ENCODE data around the gene RAB8A. TPM values are rescaled to one million over a fixed set of nuclear protein-coding genes. Genes with fewer than 3 reads are reported as not detected.

The RAB8A gene
- total and polyA plus RNA-seq, 9 of the 15 experiments (the other 6 are each of a cell fraction or from before 2014, with no cell fraction given) = 11.2 to 102 (median 53.2) TPM

DNA sequence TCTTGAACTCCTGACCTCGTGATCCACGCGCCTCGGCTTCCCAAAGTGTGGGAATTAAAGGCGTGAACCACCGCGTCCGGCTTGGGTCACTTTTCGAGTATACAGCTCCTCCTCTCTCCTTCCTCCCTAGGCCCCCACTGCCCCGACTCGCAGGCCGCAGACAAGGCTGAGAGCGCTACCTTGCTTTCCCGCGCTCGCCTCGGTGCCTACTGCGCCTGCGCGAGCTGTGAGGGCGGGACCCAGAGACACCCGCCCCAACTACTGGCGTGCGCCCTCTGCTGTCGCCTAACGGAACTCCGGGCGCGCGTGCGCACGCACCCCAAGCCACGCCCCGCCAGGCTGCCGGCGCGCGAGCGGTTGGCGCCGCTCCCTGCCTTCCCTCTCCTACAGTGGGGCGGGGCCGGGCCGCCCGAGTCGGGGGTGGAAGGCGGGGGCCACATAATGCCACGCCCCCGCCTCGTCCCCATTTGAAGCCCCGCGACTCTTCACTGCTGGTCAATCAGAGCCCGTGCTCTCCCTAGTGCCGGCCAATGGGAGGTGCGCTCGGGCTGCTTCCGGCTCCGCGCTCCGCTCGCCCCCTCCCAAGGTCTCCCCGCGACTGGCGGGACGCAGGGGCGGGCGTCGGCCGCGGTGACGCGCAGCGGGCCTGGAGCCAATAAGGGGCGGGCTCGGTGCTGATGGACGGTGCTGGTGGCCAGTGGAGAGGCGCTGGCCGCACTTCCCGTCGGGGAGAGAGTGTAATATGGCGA, at the start of gene RAB8A (continued):
- no peak for TF ChIP-seq TSC22D4 (tag; IDR thresholded peaks at IDR 0.05)
- TF ChIP-seq JUN (IDR thresholded peaks at IDR 0.05; ENCODE audit: borderline replicate concordance, low read depth, low read length) = no peak; the same call in 1 of the 2 replicates
- no peak for TF ChIP-seq JUN (CRISPR knock-in tag; IDR thresholded peaks at IDR 0.05; ENCODE audit: borderline replicate concordance)
- TF ChIP-seq ESRRB (CRISPR knock-in tag; IDR thresholded peaks at IDR 0.05; ENCODE audit: borderline replicate concordance) = no peak
- TF ChIP-seq NUFIP1 (IDR thresholded peaks at IDR 0.05; ENCODE audit: partially characterized antibody) = no peak
- TF ChIP-seq, protein P1, sequence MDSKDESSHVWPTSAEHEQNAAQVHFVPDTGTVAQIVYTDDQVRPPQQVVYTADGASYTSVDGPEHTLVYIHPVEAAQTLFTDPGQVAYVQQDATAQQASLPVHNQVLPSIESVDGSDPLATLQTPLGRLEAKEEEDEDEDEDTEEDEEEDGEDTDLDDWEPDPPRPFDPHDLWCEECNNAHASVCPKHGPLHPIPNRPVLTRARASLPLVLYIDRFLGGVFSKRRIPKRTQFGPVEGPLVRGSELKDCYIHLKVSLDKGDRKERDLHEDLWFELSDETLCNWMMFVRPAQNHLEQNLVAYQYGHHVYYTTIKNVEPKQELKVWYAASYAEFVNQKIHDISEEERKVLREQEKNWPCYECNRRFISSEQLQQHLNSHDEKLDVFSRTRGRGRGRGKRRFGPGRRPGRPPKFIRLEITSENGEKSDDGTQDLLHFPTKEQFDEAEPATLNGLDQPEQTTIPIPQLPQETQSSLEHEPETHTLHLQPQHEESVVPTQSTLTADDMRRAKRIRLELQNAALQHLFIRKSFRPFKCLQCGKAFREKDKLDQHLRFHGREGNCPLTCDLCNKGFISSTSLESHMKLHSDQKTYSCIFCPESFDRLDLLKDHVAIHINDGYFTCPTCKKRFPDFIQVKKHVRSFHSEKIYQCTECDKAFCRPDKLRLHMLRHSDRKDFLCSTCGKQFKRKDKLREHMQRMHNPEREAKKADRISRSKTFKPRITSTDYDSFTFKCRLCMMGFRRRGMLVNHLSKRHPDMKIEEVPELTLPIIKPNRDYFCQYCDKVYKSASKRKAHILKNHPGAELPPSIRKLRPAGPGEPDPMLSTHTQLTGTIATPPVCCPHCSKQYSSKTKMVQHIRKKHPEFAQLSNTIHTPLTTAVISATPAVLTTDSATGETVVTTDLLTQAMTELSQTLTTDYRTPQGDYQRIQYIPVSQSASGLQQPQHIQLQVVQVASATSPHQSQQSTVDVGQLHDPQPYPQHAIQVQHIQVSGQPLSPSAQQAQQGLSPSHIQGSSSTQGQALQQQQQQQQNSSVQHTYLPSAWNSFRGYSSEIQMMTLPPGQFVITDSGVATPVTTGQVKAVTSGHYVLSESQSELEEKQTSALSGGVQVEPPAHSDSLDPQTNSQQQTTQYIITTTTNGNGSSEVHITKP (IDR thresholded peaks at IDR 0.05; ENCODE audit: partially characterized antibody) = peak; percentile 54
- TF ChIP-seq HDAC2 (IDR thresholded peaks at IDR 0.05) = no peak
- no peak for TF ChIP-seq PYGO2 (tag; IDR thresholded peaks at IDR 0.05)
- TF ChIP-seq, protein P2, sequence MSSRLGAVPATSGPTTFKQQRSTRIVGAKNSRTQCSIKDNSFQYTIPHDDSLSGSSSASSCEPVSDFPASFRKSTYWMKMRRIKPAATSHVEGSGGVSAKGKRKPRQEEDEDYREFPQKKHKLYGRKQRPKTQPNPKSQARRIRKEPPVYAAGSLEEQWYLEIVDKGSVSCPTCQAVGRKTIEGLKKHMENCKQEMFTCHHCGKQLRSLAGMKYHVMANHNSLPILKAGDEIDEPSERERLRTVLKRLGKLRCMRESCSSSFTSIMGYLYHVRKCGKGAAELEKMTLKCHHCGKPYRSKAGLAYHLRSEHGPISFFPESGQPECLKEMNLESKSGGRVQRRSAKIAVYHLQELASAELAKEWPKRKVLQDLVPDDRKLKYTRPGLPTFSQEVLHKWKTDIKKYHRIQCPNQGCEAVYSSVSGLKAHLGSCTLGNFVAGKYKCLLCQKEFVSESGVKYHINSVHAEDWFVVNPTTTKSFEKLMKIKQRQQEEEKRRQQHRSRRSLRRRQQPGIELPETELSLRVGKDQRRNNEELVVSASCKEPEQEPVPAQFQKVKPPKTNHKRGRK (tag; IDR thresholded peaks at IDR 0.05) = no peak
- no peak for TF ChIP-seq ZNF79 (CRISPR knock-in tag; IDR thresholded peaks at IDR 0.05; ENCODE audit: low read depth)
- TF ChIP-seq, protein P3, sequence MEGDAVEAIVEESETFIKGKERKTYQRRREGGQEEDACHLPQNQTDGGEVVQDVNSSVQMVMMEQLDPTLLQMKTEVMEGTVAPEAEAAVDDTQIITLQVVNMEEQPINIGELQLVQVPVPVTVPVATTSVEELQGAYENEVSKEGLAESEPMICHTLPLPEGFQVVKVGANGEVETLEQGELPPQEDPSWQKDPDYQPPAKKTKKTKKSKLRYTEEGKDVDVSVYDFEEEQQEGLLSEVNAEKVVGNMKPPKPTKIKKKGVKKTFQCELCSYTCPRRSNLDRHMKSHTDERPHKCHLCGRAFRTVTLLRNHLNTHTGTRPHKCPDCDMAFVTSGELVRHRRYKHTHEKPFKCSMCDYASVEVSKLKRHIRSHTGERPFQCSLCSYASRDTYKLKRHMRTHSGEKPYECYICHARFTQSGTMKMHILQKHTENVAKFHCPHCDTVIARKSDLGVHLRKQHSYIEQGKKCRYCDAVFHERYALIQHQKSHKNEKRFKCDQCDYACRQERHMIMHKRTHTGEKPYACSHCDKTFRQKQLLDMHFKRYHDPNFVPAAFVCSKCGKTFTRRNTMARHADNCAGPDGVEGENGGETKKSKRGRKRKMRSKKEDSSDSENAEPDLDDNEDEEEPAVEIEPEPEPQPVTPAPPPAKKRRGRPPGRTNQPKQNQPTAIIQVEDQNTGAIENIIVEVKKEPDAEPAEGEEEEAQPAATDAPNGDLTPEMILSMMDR (IDR thresholded peaks at IDR 0.05 in 2 of 3, conservative IDR thresholded peaks at IDR 0.05 in 1 of 3; ENCODE audit: insufficient read depth in 2 of 3, low read depth in 1 of 3, low read length in 3 of 3) = peak; percentile 91 to 97 (median 92)
- TF ChIP-seq EGR1 (conservative IDR thresholded peaks at IDR 0.05) = peak; percentile 99
- TF ChIP-seq, protein P4, sequence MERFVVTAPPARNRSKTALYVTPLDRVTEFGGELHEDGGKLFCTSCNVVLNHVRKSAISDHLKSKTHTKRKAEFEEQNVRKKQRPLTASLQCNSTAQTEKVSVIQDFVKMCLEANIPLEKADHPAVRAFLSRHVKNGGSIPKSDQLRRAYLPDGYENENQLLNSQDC (CRISPR knock-in tag; IDR thresholded peaks at IDR 0.05) = no peak
- no peak for TF ChIP-seq SRSF3 (IDR thresholded peaks at IDR 0.05; ENCODE audit: insufficient read depth, low read length)
- no peak for TF ChIP-seq ZNF408 (CRISPR knock-in tag; IDR thresholded peaks at IDR 0.05; ENCODE audit: low read depth)
- TF ChIP-seq ZEB2 (IDR thresholded peaks at IDR 0.05) = no peak
